ELF-1 (cell line): ENCODE data around the gene KRTAP5-2.
"Not testable (repeated sequence)": the region's sequence is repeated elsewhere in the genome, so short reads cannot be mapped to it uniquely, and the experiment has no call there.

Experiments used
- DNase-seq: peaks from one replicate; pipeline ENCODE4 v3.0.0-alpha.2; 2016; ENCODE audit warnings: low read depth, low spot score

The KRTAP5-2 gene

GRCh38 chr11:1628506-1629325 is 30.6 kb upstream of the KRTAP5-2 start:
- peak; percentile 78 for DNase-seq

DNA sequence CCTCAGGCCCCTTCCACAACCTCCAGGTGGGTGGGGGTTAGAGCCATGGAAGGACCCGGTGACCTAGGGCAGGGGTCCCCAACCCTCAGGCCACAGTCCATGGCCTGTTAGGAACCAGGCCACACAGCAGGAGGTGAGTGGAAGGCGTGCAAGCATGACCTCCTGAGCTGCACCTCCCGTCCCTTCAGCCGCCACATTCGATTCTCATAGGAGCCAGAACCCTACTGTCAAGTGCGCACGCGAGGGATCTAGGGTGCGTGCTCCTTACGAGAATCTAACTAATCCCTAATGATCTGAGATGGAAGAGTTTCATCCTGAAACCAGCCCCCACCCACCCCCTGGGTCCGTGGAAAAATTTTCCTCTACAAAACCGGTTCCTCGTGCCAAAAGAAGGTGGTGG is 27.4 kb upstream of the KRTAP5-2 start:
- DNase-seq = no peak

DNA sequence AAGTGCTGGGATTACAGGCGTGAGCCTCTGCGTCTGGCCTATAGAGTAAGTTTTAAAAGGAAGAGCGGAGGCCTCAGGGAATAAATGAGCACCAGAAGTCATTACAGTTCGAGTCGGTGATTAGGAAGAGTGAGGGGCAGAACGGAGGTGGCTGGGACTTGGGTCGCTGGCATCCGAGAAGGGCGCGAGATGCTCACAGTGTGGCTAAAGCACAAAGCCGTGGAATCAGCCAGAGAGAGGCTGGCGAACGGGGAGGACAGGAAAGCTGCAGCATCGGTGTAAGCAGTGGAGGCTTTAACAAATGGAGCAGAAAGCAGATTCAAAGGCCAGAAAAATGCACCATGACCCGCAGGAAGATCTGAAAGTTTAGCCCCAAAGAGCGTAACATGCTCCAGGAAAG is 26.5 kb upstream of the KRTAP5-2 start:
- DNase-seq = no peak

GRCh38 chr11:1623716-1624115 is 25.6 kb upstream of the KRTAP5-2 start:
- DNase-seq = no peak

DNA sequence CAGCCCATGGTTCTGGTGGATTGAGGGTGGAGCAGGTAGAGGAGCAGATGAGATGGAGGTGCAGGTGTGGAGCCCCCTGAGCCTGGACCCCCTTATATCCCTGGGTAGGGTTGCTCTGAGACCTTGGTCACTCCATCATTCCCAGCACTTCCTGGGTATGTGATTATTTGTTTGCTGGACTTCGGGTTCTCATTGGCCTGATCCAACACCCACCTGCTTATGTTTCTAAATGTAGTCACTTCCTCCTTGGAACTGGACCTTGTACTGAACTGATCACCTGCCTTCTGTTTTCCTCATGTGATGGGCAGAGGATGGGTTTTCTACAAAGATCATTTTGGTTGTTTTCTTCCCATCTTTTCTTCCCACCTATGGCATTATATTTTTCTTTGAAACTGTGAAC is 24.0 kb upstream of the KRTAP5-2 start, which contains the start of gene KRTAP5-4:
KRTAP5-4 (minus strand) TSS at position 53 of the 400 bp plus-strand sequence; CDS start at position 8, 45 bp downstream.
- DNase-seq = no peak

DNA sequence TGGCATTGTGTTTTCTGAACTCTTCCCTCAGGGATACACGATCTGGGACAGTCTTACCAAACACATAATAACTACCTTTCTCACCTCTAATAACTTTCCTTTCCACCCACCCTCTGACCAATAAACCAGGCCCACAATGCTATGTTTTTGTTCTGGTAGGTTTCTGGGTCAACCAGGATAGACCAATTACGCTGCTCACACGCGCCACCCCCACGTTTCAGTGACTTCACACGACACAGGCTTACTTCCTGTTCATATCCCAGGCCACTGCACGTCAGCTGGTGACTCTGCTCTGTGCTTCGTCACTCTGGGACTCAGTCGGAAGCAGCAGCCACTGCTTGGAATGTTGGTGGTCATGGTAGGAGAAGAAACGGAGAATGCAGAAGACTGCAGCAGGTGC is 21.4 kb upstream of the KRTAP5-2 start:
- no peak for DNase-seq

- no peak for DNase-seq
Observed at GRCh38 chr11:1618231-1618630, 20.1 kb upstream of the KRTAP5-2 start.

GRCh38 chr11:1608363-1608762 is 10.3 kb upstream of the KRTAP5-2 start, which contains the start of gene KRTAP5-3:
KRTAP5-3 (minus strand) TSS chr11:1608463; CDS start chr11:1608385, 78 bp downstream.
- DNase-seq = no peak

DNA sequence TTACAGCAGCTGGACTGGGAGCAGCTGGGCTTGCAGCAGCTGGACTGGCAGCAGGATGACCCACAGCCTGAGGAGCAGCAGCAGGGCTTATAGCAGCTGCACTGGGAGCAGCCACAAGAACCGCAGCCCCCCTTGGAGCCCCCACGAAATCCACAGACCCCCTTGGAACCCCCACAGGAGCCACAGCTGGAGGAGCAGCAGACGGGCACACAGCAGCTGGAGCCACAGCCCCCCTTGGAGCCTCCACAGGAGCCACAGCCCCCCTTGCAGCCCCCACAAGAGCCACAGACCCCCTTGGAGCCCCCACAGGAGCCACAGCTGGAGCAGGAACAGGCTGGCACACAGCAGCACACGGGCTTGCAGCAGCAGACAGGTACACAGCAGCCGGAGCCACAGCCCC is 9.8 kb upstream of the KRTAP5-2 start:
- not testable (repeated sequence) for DNase-seq

- DNase-seq = peak; percentile 48
Observed at GRCh38 chr11:1607156-1607845, 9.2 kb upstream of the KRTAP5-2 start.

DNA sequence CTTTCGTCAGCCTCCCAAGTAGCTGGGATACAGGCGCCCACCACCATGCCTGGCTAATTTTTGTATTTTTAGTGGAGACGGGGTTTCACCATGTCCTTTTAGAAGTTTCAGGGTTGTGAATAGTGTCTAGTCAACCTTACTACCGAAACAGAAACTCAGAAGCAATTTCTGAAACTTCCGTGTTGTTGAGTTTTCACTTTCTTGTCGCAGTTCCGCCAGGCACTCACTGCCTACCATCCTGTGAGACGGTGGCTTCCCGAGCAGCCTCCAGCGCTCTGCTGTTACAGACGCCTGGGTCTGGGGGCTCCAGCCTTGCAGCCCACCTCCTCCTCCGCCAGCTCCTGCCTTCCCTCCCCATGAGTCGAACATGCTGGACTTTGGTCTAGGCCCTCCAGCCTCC is 7.8 kb upstream of the KRTAP5-2 start:
- DNase-seq = not testable (repeated sequence)

DNA sequence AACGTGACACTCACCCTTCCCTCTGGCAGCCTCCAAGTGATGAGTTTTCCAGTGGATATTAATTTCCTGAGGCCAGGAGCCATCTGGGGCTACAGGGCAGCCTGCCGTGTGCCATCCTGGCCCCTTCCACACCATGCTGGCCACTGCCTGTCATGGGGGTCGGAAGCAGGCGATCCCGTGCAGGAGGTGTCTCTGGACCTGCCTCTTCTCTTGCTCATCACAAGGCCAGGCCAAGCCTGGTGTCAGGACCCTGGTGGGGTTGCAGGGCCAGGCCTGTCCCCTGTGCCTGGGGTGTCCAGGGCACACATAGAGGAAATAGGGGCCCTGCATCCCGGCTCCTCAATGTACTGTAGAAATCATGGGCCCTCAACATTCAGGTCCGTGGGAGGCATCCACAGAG is 6.6 kb upstream of the KRTAP5-2 start:
- DNase-seq = no peak

GRCh38 chr11:1604181-1604580 is 6.1 kb upstream of the KRTAP5-2 start:
- no peak for DNase-seq

- DNase-seq = no peak
Observed at GRCh38 chr11:1603629-1604028, 5.5 kb upstream of the KRTAP5-2 start.

GRCh38 chr11:1601663-1602062 is 3.6 kb upstream of the KRTAP5-2 start:
- not testable (repeated sequence) for DNase-seq

DNA sequence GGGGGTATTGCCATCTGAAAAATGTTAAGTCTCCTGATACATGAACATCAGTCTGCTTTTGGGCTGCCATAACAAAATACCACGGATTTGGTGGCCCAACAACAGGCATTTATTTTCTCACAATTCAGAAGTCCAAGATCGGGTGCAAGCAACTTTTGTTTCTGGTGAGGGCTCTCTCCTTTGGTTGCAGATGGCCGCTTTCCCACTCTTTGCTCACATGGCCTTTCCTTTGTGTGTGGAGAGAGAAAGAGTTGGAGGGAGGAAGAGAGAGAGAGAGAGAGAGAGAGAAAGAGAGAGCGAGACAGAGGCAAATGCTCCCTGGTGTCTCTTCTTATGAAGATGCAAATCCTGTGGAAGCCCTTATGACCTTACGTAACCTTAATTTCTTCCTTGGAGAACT is 2.5 kb upstream of the KRTAP5-2 start:
- no peak for DNase-seq

- DNase-seq = no peak
Observed at GRCh38 chr11:1598816-1599215, 722 bp upstream of the KRTAP5-2 start.

- DNase-seq = not testable (repeated sequence)
Observed at GRCh38 chr11:1598406-1598805, 312 bp upstream of the KRTAP5-2 start.

GRCh38 chr11:1597331-1597993 is 632 bp downstream of the KRTAP5-2 start:
- no peak for DNase-seq

DNA sequence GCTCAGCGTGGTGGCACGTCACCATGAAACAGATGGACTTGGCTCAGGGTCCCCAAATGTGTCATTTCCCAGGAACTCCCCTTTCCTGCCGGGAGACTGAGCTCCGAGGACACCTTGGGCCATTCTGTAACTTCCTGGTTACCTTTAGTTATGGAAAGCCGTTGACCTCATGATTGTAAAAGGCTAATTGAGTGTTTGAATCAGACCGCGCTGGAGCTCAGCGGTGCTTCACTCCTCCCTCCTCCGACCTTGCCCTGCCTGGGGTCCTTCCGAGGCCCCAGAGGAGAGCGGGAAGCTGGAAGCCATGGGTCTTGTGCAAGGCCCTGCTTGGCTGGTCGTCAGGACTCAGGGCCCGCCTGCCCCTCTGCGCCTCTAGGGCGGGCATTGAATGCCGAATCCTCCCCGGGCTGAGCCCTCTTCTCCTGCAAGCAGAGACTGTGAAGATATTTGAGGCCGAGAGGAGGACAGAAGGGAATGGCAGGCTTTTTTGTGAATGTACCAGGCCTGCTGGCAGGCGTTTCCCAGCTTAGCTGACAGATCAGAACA is 1.4 kb downstream of the KRTAP5-2 start:
- DNase-seq = peak; percentile 24

DNA sequence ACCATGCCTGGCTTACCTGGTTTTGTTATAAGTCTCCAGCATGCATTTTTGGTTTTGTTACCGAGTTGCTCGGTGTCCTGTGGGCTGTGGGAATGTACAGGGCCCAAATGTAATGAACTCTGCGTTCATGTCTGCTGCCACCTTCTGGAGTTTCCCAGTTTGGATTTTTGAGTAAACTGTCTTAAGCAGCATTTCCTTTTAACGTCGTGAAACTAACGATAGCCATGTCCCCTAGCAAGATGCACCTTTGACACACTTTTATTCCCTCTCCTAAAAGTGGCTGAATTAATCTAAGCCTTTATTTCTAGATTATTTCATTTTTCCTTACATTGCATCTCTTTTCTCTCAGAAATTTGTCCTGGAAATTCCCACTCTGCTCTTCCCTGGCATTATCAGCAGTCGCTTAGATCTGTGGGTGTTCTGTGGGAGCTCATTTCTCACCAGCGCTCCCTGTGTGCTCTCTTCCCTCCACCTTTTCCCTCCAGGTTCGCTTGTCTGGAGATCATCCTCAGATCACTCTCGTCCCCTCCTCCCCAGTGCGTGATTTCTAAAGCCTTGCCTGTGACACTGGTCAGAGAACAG is 2.0 kb downstream of the KRTAP5-2 start:
- not testable (repeated sequence) for DNase-seq

DNA sequence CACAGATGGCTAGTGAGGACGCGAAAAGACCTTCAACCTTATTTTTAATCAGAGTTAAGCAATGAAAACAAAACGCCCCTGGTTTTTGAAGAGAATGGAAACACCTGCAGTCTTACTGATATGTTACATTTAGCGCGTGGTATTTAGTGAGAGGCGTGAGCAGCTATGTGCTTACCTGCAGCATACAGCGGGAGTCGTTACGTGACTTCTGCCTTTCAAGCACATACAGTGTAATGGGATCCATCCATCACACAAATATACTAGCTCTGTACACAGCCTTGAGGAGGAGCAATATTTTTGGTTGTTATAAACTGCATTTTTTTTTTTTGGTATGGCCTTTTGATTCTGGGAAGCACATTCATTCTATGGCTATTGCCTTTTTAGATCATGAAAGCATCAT is 5.5 kb downstream of the KRTAP5-2 start:
- no peak for DNase-seq
